ENCODE results near the gene CDKN2A.
"Not testable (repeated sequence)": the region's sequence is repeated elsewhere in the genome, so short reads cannot be mapped to it uniquely, and the experiment has no call there.

The CDKN2A gene

GRCh38 chr9:21976334-21976875 is 17.8 kb downstream of the CDKN2A start:
- no peak for DNase-seq

- peak; percentile 96 for DNase-seq
Observed at GRCh38 chr9:21974722-21975409, 19.3 kb downstream of the CDKN2A start.

GRCh38 chr9:21974343-21974721 is 19.9 kb downstream of the CDKN2A start:
- peak; percentile 63 for DNase-seq

GRCh38 chr9:21972361-21972760 is 21.8 kb downstream of the CDKN2A start:
- DNase-seq: no peak

GRCh38 chr9:21970800-21971640 is 23.2 kb downstream of the CDKN2A start:
- peak; percentile 45 for DNase-seq

- DNase-seq: no peak
Observed at GRCh38 chr9:21969951-21970799, 24.0 kb downstream of the CDKN2A start.

- DNase-seq: no peak
Observed at GRCh38 chr9:21969011-21969940, 24.9 kb downstream of the CDKN2A start.

- DNase-seq: no peak
Observed at GRCh38 chr9:21968331-21969010, 25.7 kb downstream of the CDKN2A start.

- DNase-seq: no peak
Observed at GRCh38 chr9:21967702-21968101, 26.5 kb downstream of the CDKN2A start.

GRCh38 chr9:21967169-21967568 is 27.0 kb downstream of the CDKN2A start:
- DNase-seq: no peak

GRCh38 chr9:21966140-21966851 is 27.9 kb downstream of the CDKN2A start:
- DNase-seq: no peak

- DNase-seq: peak; percentile 80
Observed at GRCh38 chr9:21965401-21965951, 28.7 kb downstream of the CDKN2A start.

- DNase-seq: peak; percentile 51
Observed at GRCh38 chr9:21964925-21965385, 29.2 kb downstream of the CDKN2A start.

GRCh38 chr9:21961569-21961968 is 32.6 kb downstream of the CDKN2A start:
- no peak for DNase-seq

- not testable (repeated sequence) for DNase-seq
Observed at GRCh38 chr9:21959268-21959667, 34.9 kb downstream of the CDKN2A start.

GRCh38 chr9:21958833-21959232 is 35.4 kb downstream of the CDKN2A start:
- DNase-seq: no peak

GRCh38 chr9:21945606-21946005 is 48.6 kb downstream of the CDKN2A start:
- DNase-seq: no peak

GRCh38 chr9:21943464-21943863 is 50.7 kb downstream of the CDKN2A start:
- DNase-seq: no peak

GRCh38 chr9:21941337-21941995 is 52.7 kb downstream of the CDKN2A start:
- no peak for DNase-seq

- no peak for DNase-seq
Observed at GRCh38 chr9:21936161-21936560, 58.0 kb downstream of the CDKN2A start.
